K562 (cell line): ENCODE measurements around the gene ALDH3A2. TPM values are rescaled to one million over a fixed set of nuclear protein-coding genes. Genes with fewer than 3 reads are reported as not detected.

Experiments used
- FOXP1 ChIP-seq: sonication (generic); formaldehyde crosslinking; IDR thresholded peaks from 2 replicates; pipeline ENCODE4 v1.8.0; 2022; ENCODE audit warnings: mild to moderate bottlenecking, missing genetic modification reagents
- NFIX ChIP-seq: fragments of 250-450 bp; sonication (Bioruptor Pico); IDR thresholded peaks from 2 replicates; pipeline ENCODE4 v1.4.0; 2020; ENCODE audit warnings: low read depth, mild to moderate bottlenecking, moderate library complexity
- POLR2AphosphoS5 ChIP-seq: IDR thresholded peaks from 2 replicates; pipeline ENCODE4 v1.6.1; 2011; ENCODE audit warnings: mild to moderate bottlenecking, low read depth, low read length, moderate library complexity; ENCODE audit not compliant: control insufficient read depth, insufficient read depth
- TCFL5 ChIP-seq: fragments of 250-450 bp; sonication (Bioruptor Pico); conservative IDR thresholded peaks from 2 replicates; pipeline ENCODE4 v1.6.1; 2021; ENCODE audit warnings: mild to moderate bottlenecking, moderate library complexity, matching md5 sums
- ZNF146 ChIP-seq: IDR thresholded peaks from one replicate; pipeline ENCODE4 v1.6.1; 2018; ENCODE audit warnings: missing compliant biosample characterization; ENCODE audit not compliant: unreplicated experiment
- ZNF76 ChIP-seq: fragments of 250-450 bp; sonication (Bioruptor Pico); IDR thresholded peaks from 2 replicates; pipeline ENCODE4 v1.4.0; 2020; ENCODE audit warnings: mild to moderate bottlenecking, moderate library complexity, borderline replicate concordance
- ZNF830 ChIP-seq: fragments of 250-450 bp; sonication (Bioruptor Pico); IDR thresholded peaks from 2 replicates; pipeline ENCODE4 v1.5.0; 2021; ENCODE audit warnings: mild to moderate bottlenecking
- polyA plus RNA-seq, 8 experiments: library from polyadenylated mRNA; depleted of rRNA in 4 of 8; stranded (reverse) in 5 of 8; unstranded in 3 of 8; fragments of >200 nt; fragmentation: Nextera tagmentation in 2 of 8; fragmentation: Illumina TruSeq in 1 of 8; extraction: Ambion mirVana in 2 of 8; extraction: Trizol in 1 of 8; gene quantifications; 2 replicates each; pipeline versions ENCODE4 v1.2.1 to v1.2.3, GENCODE V29; 2011 to 2014; ENCODE audit warnings: inconsistent platforms in 1 of 8, missing spikeins in 1 of 8
- total RNA-seq, 7 experiments: library from RNA; depleted of rRNA in 6 of 7; stranded (reverse); fragments of >200 nt in 6 of 7; fragmentation: Illumina TruSeq in 2 of 7; extraction: Trizol in 2 of 7; gene quantifications; 2 replicates each; pipeline versions ENCODE4 v1.2.1 to v1.2.3, GENCODE V29; 2011 to 2021; ENCODE audit warnings: low replicate concordance in 1 of 7
- TF ChIP-seq, protein P1 (sequence below), 2 experiments: IDR thresholded peaks; 2 replicates each; pipeline ENCODE4 v1.6.1; 2011; ENCODE audit warnings: borderline replicate concordance in 1 of 2, control low read depth in 1 of 2, low read depth in 1 of 2, low read length in 1 of 2, mild to moderate bottlenecking in 1 of 2, mixed read lengths in 1 of 2, moderate library complexity in 1 of 2; ENCODE audit not compliant: insufficient read depth in 1 of 2, insufficient read length in 1 of 2, poor library complexity in 1 of 2, severe bottlenecking in 1 of 2; ENCODE audit errors: extremely low read depth in 1 of 2
- TF ChIP-seq, protein P2 (sequence below): sonication (generic); formaldehyde crosslinking; IDR thresholded peaks from 2 replicates; pipeline ENCODE4 v1.8.0; 2023; ENCODE audit warnings: missing genetic modification reagents, mild to moderate bottlenecking, borderline replicate concordance
- TF ChIP-seq, protein P3 (sequence below): IDR thresholded peaks from 2 replicates; pipeline ENCODE4 v1.6.1; 2011; ENCODE audit not compliant: insufficient read length; ENCODE audit errors: extremely low read depth
- TF ChIP-seq, protein P4 (sequence below): sonication (generic); formaldehyde crosslinking; IDR thresholded peaks from 2 replicates; pipeline ENCODE4 v1.8.0; 2023; ENCODE audit warnings: mild to moderate bottlenecking, missing genetic modification reagents
- TF ChIP-seq, protein P5 (sequence below): fragments of 250-450 bp; sonication (Bioruptor Pico); IDR thresholded peaks from 2 replicates; pipeline ENCODE4 v1.4.0; 2020; ENCODE audit warnings: mild to moderate bottlenecking

The ALDH3A2 gene
- total and polyA plus RNA-seq, 9 of the 15 experiments (the other 6 are each of a cell fraction or from before 2014, with no cell fraction given) = 0.01 to 0.78 (median 0.12) TPM; not detected in 5

DNA sequence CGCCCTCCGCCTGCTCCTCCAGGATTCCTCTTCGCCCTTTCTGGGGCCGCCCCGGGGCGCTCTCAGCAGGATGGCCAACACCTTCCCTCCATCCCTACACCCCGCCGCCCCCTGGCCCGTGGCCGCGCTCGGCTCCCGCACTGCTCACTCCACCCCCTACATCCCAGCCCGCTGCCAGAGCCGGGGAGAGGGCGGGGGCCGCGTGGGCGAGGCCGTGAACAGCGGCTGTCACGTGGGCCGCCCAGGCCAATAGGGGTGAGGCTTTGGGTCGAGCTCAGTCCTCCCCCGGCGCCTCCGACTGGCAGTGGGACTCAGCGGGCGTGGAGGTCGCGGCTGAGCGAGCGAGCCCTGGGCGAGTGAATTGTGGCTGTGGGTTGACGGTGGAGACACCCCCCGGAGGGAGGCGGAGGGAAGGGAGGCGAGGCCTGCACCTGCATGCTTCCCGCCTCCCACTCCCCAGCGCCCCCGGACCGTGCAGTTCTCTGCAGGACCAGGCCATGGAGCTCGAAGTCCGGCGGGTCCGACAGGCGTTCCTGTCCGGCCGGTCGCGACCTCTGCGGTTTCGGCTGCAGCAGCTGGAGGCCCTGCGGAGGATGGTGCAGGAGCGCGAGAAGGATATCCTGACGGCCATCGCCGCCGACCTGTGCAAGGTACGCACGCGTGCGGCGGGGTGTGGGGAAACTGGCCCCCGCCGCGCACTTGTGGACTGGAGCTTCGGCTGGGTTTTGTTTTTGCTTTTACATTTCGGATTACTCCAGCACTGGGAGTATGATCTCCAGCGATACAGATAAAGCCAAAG lies at the start of gene ALDH3A2 (continued):
- TF ChIP-seq, protein P1, sequence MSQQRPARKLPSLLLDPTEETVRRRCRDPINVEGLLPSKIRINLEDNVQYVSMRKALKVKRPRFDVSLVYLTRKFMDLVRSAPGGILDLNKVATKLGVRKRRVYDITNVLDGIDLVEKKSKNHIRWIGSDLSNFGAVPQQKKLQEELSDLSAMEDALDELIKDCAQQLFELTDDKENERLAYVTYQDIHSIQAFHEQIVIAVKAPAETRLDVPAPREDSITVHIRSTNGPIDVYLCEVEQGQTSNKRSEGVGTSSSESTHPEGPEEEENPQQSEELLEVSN (IDR thresholded peaks at IDR 0.05; ENCODE audit: borderline replicate concordance in 1 of 2, extremely low read depth in 1 of 2, insufficient read depth in 1 of 2, insufficient read length in 1 of 2, low read depth in 1 of 2, low read length in 1 of 2, poor library complexity in 1 of 2, severe bottlenecking in 1 of 2) = peak in 1 of 2 experiments; percentile 67
- TF ChIP-seq FOXP1 (CRISPR knock-in tag) (no peak), NFIX (no peak), ZNF76 (CRISPR knock-in tag) (no peak), ZNF146 (CRISPR knock-in tag) (no peak), POLR2AphosphoS5 (no peak), ZNF830 (no peak), TCFL5 (CRISPR knock-in tag) (no peak)
- TF ChIP-seq, protein P2, sequence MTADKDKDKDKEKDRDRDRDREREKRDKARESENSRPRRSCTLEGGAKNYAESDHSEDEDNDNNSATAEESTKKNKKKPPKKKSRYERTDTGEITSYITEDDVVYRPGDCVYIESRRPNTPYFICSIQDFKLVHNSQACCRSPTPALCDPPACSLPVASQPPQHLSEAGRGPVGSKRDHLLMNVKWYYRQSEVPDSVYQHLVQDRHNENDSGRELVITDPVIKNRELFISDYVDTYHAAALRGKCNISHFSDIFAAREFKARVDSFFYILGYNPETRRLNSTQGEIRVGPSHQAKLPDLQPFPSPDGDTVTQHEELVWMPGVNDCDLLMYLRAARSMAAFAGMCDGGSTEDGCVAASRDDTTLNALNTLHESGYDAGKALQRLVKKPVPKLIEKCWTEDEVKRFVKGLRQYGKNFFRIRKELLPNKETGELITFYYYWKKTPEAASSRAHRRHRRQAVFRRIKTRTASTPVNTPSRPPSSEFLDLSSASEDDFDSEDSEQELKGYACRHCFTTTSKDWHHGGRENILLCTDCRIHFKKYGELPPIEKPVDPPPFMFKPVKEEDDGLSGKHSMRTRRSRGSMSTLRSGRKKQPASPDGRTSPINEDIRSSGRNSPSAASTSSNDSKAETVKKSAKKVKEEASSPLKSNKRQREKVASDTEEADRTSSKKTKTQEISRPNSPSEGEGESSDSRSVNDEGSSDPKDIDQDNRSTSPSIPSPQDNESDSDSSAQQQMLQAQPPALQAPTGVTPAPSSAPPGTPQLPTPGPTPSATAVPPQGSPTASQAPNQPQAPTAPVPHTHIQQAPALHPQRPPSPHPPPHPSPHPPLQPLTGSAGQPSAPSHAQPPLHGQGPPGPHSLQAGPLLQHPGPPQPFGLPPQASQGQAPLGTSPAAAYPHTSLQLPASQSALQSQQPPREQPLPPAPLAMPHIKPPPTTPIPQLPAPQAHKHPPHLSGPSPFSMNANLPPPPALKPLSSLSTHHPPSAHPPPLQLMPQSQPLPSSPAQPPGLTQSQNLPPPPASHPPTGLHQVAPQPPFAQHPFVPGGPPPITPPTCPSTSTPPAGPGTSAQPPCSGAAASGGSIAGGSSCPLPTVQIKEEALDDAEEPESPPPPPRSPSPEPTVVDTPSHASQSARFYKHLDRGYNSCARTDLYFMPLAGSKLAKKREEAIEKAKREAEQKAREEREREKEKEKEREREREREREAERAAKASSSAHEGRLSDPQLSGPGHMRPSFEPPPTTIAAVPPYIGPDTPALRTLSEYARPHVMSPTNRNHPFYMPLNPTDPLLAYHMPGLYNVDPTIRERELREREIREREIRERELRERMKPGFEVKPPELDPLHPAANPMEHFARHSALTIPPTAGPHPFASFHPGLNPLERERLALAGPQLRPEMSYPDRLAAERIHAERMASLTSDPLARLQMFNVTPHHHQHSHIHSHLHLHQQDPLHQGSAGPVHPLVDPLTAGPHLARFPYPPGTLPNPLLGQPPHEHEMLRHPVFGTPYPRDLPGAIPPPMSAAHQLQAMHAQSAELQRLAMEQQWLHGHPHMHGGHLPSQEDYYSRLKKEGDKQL (CRISPR knock-in tag) = no peak
- TF ChIP-seq, protein P3, sequence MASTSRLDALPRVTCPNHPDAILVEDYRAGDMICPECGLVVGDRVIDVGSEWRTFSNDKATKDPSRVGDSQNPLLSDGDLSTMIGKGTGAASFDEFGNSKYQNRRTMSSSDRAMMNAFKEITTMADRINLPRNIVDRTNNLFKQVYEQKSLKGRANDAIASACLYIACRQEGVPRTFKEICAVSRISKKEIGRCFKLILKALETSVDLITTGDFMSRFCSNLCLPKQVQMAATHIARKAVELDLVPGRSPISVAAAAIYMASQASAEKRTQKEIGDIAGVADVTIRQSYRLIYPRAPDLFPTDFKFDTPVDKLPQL = no peak
- TF ChIP-seq, protein P4, sequence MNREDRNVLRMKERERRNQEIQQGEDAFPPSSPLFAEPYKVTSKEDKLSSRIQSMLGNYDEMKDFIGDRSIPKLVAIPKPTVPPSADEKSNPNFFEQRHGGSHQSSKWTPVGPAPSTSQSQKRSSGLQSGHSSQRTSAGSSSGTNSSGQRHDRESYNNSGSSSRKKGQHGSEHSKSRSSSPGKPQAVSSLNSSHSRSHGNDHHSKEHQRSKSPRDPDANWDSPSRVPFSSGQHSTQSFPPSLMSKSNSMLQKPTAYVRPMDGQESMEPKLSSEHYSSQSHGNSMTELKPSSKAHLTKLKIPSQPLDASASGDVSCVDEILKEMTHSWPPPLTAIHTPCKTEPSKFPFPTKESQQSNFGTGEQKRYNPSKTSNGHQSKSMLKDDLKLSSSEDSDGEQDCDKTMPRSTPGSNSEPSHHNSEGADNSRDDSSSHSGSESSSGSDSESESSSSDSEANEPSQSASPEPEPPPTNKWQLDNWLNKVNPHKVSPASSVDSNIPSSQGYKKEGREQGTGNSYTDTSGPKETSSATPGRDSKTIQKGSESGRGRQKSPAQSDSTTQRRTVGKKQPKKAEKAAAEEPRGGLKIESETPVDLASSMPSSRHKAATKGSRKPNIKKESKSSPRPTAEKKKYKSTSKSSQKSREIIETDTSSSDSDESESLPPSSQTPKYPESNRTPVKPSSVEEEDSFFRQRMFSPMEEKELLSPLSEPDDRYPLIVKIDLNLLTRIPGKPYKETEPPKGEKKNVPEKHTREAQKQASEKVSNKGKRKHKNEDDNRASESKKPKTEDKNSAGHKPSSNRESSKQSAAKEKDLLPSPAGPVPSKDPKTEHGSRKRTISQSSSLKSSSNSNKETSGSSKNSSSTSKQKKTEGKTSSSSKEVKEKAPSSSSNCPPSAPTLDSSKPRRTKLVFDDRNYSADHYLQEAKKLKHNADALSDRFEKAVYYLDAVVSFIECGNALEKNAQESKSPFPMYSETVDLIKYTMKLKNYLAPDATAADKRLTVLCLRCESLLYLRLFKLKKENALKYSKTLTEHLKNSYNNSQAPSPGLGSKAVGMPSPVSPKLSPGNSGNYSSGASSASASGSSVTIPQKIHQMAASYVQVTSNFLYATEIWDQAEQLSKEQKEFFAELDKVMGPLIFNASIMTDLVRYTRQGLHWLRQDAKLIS (CRISPR knock-in tag) = no peak
- TF ChIP-seq, protein P5, sequence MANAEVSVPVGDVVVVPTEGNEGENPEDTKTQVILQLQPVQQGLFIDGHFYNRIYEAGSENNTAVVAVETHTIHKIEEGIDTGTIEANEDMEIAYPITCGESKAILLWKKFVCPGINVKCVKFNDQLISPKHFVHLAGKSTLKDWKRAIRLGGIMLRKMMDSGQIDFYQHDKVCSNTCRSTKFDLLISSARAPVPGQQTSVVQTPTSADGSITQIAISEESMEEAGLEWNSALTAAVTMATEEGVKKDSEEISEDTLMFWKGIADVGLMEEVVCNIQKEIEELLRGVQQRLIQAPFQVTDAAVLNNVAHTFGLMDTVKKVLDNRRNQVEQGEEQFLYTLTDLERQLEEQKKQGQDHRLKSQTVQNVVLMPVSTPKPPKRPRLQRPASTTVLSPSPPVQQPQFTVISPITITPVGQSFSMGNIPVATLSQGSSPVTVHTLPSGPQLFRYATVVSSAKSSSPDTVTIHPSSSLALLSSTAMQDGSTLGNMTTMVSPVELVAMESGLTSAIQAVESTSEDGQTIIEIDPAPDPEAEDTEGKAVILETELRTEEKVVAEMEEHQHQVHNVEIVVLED (CRISPR knock-in tag) = no peak
